Measurements from ENCODE around the gene PDGFB. TPM values are rescaled to one million over a fixed set of nuclear protein-coding genes. Genes with fewer than 3 reads are reported as not detected.

The PDGFB gene
- total RNA-seq, 4 donors from 2014 or later: 2.7 to 7.5 (median 4.0) TPM

DNA sequence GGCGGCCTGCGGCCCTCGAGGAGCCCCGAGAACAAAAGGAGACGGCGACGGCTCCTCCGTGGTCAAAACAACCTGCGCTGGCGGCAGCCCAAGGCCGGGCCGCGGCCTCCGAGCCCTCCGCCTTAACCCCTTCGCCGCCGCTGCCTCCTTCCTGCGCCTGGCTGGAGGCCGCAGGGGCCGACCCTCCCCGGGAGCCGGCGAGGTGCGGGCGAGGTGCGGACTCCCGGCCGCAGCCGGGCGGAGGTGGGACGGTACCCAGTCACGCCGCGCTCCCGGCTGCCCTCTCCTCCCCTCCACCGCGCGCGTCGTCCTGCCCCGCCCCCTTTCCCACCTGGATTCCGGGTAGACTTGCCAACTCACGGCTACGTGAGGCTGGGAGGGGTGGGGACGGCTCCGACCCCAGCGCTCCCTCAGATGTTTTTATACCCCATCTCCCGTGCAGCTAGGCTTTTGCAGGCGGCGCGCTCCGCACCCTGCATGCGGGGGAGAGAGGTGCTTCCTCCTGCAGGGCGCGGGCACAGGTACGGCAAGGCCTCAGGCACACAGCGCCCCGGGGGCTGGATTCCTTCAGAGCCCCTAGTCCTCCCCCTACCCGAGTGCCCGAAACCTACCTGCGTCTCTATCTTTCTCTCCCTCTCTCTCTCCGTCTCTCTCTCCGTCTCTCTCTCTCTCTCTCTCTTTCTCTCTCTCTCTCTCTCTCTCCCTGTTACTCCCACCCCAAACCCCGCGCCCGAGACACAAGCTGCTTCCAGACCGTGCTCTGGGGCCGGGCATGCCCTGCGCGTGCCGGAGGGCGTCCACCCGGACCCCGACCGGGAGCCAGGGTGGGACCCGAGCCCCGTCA, 2.0 kb downstream of the PDGFB start:
- H3K27ac ChIP-seq: peak overlapping the region; percentile 60 to 77 (median 68)
- TF ChIP-seq EP300 (IDR thresholded peaks at IDR 0.05; ENCODE audit: low read depth): no peak
- TF ChIP-seq POLR2A (IDR thresholded peaks at IDR 0.05): no peak
- TF ChIP-seq POLR2AphosphoS5 (IDR thresholded peaks at IDR 0.05): no peak
- TF ChIP-seq, protein P1, sequence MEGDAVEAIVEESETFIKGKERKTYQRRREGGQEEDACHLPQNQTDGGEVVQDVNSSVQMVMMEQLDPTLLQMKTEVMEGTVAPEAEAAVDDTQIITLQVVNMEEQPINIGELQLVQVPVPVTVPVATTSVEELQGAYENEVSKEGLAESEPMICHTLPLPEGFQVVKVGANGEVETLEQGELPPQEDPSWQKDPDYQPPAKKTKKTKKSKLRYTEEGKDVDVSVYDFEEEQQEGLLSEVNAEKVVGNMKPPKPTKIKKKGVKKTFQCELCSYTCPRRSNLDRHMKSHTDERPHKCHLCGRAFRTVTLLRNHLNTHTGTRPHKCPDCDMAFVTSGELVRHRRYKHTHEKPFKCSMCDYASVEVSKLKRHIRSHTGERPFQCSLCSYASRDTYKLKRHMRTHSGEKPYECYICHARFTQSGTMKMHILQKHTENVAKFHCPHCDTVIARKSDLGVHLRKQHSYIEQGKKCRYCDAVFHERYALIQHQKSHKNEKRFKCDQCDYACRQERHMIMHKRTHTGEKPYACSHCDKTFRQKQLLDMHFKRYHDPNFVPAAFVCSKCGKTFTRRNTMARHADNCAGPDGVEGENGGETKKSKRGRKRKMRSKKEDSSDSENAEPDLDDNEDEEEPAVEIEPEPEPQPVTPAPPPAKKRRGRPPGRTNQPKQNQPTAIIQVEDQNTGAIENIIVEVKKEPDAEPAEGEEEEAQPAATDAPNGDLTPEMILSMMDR (IDR thresholded peaks at IDR 0.05): no peak
- 0 to 2% methylated on average over 7 to 36 of the region's 78 CpGs for WGBS, 2 donors (ENCODE audit: low coverage in 1 of 2)
- H3K4me3 ChIP-seq: peak overlapping the region; percentile 18 to 54 (median 38)
- DNase-seq: no peak
- H3K9me3 ChIP-seq: no peaks in the 10 kb centered on the region
- intact Hi-C loops (cut with DNase I; ENCODE audit: low total_unique reads) (no loop called here), in situ Hi-C loops (cut with MboI; ENCODE audit: low pct_ligation_motif_present in 1 of 4, low pct_unique_long_range_greater_than_20kb in 1 of 4, low sequenced_read_pairs in 3 of 4) (no loop called here)
- peaks cover 75% of the 10 kb centered on the region for H3K27me3 ChIP-seq
- peaks cover 22 to 70% (median 52%) of the 10 kb centered on the region in 4 donors for H3K4me1 ChIP-seq
- no peaks in the 10 kb centered on the region for H3K36me3 ChIP-seq

DNA sequence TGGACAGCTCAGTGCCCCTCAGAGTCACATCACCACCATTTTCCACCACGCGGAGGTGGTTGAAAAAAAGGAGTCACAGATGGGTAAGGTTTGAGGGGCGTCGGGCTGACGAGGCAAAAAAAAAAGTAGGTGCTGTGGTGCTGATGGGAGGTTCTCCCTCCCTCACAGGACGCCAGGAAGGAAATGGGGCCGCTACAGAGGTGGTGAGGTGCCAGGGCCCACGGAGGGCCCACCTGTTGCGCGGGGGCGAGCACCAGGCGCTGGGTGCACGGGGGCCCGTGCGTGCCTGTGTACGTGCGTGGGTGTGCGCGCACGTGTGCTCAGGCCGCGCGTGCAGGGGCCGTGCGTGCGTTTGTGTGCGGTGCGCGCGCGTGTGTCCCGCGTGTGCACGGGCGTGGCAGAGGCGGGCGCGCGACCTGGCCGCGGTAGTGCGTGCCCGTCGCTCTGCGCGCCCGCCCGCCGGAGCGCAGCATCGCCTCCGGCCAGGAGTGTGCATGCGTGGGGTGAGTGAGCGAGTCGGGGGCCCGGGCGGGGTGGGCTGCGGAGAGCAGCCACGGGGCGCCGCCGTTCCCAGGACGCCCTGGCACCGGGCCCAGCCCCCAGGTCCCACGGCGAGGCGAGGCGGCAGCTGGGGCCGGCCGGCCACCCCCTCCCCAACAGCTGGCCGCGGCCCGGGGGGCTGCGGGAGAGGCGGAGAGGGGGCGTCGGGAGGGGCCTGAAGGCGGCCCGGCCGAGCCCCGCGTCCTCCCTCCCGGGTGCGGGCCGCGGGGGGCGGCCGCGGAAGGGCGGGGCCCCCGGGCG, 2.8 kb downstream of the PDGFB start:
- 10% methylated on average over 18 of the region's 92 CpGs; no CpG with 5 or more reads in 1 of the 2 donors for WGBS, 2 donors (ENCODE audit: low coverage in 1 of 2)
- Histone ChIP-seq H3K36me3 (no peaks in the 10 kb centered on the region), H3K27me3 (peaks cover 77% of the 10 kb centered on the region), H3K4me3 (peak overlapping the region in 3 of 4 donors; percentile 38 to 54 (median 38)), H3K27ac (peak overlapping the region; percentile 60 to 77 (median 68)), H3K4me1 (peaks cover 22 to 78% (median 60%) of the 10 kb centered on the region in 4 donors), H3K9me3 (no peaks in the 10 kb centered on the region)
- intact Hi-C loops (cut with DNase I; ENCODE audit: low total_unique reads): no loop called here
- in situ Hi-C loops (cut with MboI; ENCODE audit: low pct_ligation_motif_present in 1 of 4, low pct_unique_long_range_greater_than_20kb in 1 of 4, low sequenced_read_pairs in 3 of 4): no loop called here
- TF ChIP-seq, protein P1 (IDR thresholded peaks at IDR 0.05): no peak
- TF ChIP-seq EP300 (IDR thresholded peaks at IDR 0.05; ENCODE audit: low read depth): no peak
- no peak for TF ChIP-seq POLR2A (IDR thresholded peaks at IDR 0.05)
- no peak for TF ChIP-seq POLR2AphosphoS5 (IDR thresholded peaks at IDR 0.05)
- no peak for DNase-seq

DNA sequence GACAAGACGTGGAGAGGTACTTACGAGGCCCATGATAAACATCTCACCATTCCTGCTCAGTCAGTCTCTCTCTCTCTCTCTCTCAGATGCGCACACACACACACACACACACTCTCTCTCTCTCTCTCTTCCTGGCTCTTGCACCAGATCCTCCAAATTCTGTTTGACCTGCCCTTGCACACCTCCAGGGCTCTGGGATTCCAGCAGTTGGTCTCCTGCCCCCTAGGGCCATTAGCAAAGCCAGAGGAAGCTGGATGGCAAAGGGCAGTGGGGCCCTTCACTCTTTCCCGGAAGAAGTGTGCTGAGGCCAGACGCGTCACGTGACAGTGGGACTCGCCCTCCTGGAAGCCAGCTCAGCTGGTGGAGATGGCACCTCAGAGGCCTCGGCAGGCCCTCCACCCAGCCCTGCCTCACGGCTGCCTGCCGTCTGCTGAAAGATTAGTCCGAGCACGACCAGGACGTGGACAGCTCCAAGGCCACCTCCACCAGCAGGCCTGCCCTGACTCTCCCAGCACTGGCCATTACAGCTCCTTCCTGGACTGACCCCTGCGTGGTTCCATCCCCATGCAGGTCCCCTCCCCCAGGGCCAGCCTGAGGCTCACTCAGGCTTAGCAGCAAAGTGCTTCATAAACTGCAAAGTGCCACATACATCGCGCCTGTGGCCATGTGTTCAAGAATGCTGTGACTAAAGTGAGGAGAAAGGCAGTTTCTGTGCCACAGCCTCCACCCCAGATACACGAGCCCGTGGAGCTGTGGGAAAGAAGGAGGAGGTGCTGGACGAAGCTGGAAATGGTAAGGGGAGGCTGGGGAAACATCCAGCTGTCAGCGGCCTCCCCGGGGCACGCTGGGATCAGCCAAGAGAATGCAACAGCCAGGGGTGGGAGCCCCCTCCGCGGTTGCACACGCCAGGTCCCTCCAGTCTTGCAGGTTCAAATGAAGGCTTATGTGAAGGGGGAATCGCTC, 3.7 kb downstream of the PDGFB start:
- Histone ChIP-seq H3K27me3 (peaks cover 77% of the 10 kb centered on the region), H3K36me3 (no peaks in the 10 kb centered on the region), H3K4me3 (peak overlapping the region in 2 of 4 donors; percentile 38 to 54), H3K4me1 (peaks cover 22 to 87% (median 69%) of the 10 kb centered on the region in 4 donors), H3K27ac (peak overlapping the region; percentile 60 to 77 (median 68)), H3K9me3 (no peaks in the 10 kb centered on the region)
- intact Hi-C loops (cut with DNase I; ENCODE audit: low total_unique reads) (no loop called here), in situ Hi-C loops (cut with MboI; ENCODE audit: low pct_ligation_motif_present in 1 of 4, low pct_unique_long_range_greater_than_20kb in 1 of 4, low sequenced_read_pairs in 3 of 4) (no loop called here)
- DNase-seq: peak; percentile 73
- TF ChIP-seq, protein P1 (IDR thresholded peaks at IDR 0.05): no peak
- TF ChIP-seq POLR2A (IDR thresholded peaks at IDR 0.05): peak; percentile 14
- no peak for TF ChIP-seq EP300 (IDR thresholded peaks at IDR 0.05; ENCODE audit: low read depth)
- peak in 1 of 3 donors; percentile 21 for TF ChIP-seq POLR2AphosphoS5 (IDR thresholded peaks at IDR 0.05)
- 0 to 18% methylated on average over 2 to 20 of the region's 27 CpGs for WGBS, 2 donors (ENCODE audit: low coverage in 1 of 2)

Data from transverse colon (tissue), 4 donors.